Measurements from ENCODE around the gene TPR. TPM values are rescaled to one million over a fixed set of nuclear protein-coding genes. Genes with fewer than 3 reads are reported as not detected.

Gene TPR
- total RNA-seq, 1 experiment from 2014 or later: 107 TPM

DNA sequence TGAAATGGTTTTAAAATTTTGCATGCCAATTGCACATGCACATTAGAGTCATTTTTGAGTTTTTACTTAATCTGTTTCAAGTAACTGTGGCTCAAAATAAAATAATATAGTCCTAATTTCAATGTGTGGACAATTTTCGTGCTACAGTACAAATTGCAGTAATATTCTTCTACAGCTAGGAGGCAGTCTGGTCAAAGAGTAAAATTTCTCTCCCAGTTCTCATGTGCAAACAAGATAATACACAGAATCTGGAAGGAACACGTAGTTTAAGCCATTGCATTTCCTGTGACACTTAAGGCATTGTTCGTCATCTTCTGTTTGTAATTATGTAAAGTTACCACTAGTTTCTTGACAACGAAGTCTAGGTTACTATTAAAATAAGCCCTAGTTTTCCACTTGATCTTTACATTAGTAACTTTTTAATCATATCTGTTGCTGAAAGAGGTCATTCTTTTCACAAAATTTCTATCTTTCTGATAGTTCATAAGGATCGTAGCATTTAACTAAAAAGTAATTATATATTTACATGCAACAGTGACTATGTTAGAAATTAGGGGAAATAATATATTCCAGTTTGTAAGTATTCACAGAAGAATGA, 29.5 kb upstream of the TPR start:
- no peak overlapping the region for H2BK15ac ChIP-seq (ENCODE audit: low read depth, low read length)
- H3K4me1 ChIP-seq (ENCODE audit: insufficient read depth, low read length): no peaks in the 10 kb centered on the region
- no peak overlapping the region for H3K4me2 ChIP-seq (ENCODE audit: insufficient read depth, insufficient read length, low read length)
- H3K4ac ChIP-seq (ENCODE audit: low read depth, low read length): no peak overlapping the region
- no peak overlapping the region for H2BK12ac ChIP-seq (ENCODE audit: insufficient read length, low read depth, low read length)
- no peak overlapping the region for H3K23ac ChIP-seq (ENCODE audit: insufficient read length, low read depth, low read length)
- no peak for DNase-seq
- H3K9ac ChIP-seq (ENCODE audit: extremely low read depth, insufficient read length, low read length): no peak overlapping the region
- peaks cover 6 to 50% (median 34%) of the 10 kb centered on the region in 3 experiments; a peak in 6 of 7 replicates for H3K36me3 Mint-ChIP-seq (ENCODE audit: insufficient read depth in 1 of 3, low read depth in 3 of 3)
- H3K56ac ChIP-seq (ENCODE audit: insufficient read length, low read depth, low read length): no peak overlapping the region
- no peaks in the 10 kb centered on the region for H3K27me3 Mint-ChIP-seq (ENCODE audit: low read depth)
- H3K4me1 Mint-ChIP-seq: no peaks in the 10 kb centered on the region
- no peak overlapping the region for H3K27ac Mint-ChIP-seq
- no peak overlapping the region for H4K91ac ChIP-seq (ENCODE audit: insufficient read length, low read depth, low read length)
- no peaks in the 10 kb centered on the region for H3K79me1 ChIP-seq (ENCODE audit: insufficient read depth, low read depth, low read length, poor library complexity, severe bottlenecking)
- H2AK5ac ChIP-seq (ENCODE audit: insufficient read length, low read length): no peak overlapping the region
- no peak overlapping the region for H3T11ph ChIP-seq (ENCODE audit: low read length)
- no peak overlapping the region for H2BK5ac ChIP-seq (ENCODE audit: insufficient read length, low read length)
- peak; percentile 73 for TF ChIP-seq CTCF (conservative IDR thresholded peaks at IDR 0.05)
- no peaks in the 10 kb centered on the region for H3K79me2 ChIP-seq (ENCODE audit: insufficient read depth, low read length)
- no peaks in the 10 kb centered on the region for H3K23me2 ChIP-seq (ENCODE audit: insufficient read length, low read depth, low read length, poor library complexity, severe bottlenecking)
- H3K4me3 Mint-ChIP-seq: no peak overlapping the region
- H3K27ac ChIP-seq (ENCODE audit: insufficient read length, low read depth, low read length): no peak overlapping the region
- no peaks in the 10 kb centered on the region for H3K27me3 ChIP-seq (ENCODE audit: insufficient read depth, low read length)
- no peak overlapping the region for H2BK120ac ChIP-seq (ENCODE audit: low read depth, low read length, poor library complexity, severe bottlenecking)
- no peak overlapping the region for H3K14ac ChIP-seq (ENCODE audit: insufficient read depth, low read length)
- no peaks in the 10 kb centered on the region for H3K9me3 ChIP-seq (ENCODE audit: control insufficient read depth, low read depth, low read length)
- no peak overlapping the region for H3K18ac ChIP-seq (ENCODE audit: insufficient read length, low read depth, low read length)
- H4K8ac ChIP-seq (replicated peaks; ENCODE audit: insufficient read length, low read depth, low read length): no peak overlapping the region
- no peaks in the 10 kb centered on the region for H4K20me1 ChIP-seq (ENCODE audit: control insufficient read depth, insufficient read depth, insufficient read length)
- H2BK20ac ChIP-seq (ENCODE audit: low read depth, low read length, poor library complexity, severe bottlenecking): no peak overlapping the region
- no peak overlapping the region for H4K5ac ChIP-seq (ENCODE audit: insufficient read length, low read depth, low read length)
- H3K9me3 Mint-ChIP-seq: no peaks in the 10 kb centered on the region
- no peak overlapping the region for H2AFZ ChIP-seq (ENCODE audit: low read length)
- WGBS (ENCODE audit: extremely low coverage, insufficient read length, low lambda C conversion rate): no CpG with 5 or more reads among the region's 5 CpGs
